IMR-90 (cell line): ENCODE data around the gene DGKQ. TPM values are rescaled to one million over a fixed set of nuclear protein-coding genes. Genes with fewer than 3 reads are reported as not detected.
"Not testable (repeated sequence)": the region's sequence is repeated elsewhere in the genome, so short reads cannot be mapped to it uniquely, and the experiment has no call there.

Experiments used
- ATAC-seq: fragments of 200-7000 bp; cut with Tn5 transposase; 2 replicates; pipeline ENCODE4 v1.9.1; 2020; ENCODE audit warnings: low read depth, mild to moderate bottlenecking, moderate library complexity
- BruUV-seq: library from RNA; stranded (reverse); fragments of 400-500 nt; replicated peaks from 2 replicates; lab custom pipeline; 2021; lab: Mats Ljungman, UMichigan
- CTCF ChIA-PET: fragments of 300-600 bp; formaldehyde crosslinking; extraction: SDS; loops from one replicate; lab custom pipeline; 2021; ENCODE audit warnings: antibody characterized with exemption; lab: Yijun Ruan, JAX
- POLR2A ChIA-PET: fragments of 300-600 bp; sonication (Branson Sonifier 250); formaldehyde crosslinking; loops from one replicate; lab custom pipeline; 2022; ENCODE audit warnings: antibody characterized with exemption; ENCODE audit not compliant: unreplicated experiment; lab: Charles Lee
- DNase-seq: peaks from one replicate; pipeline ENCODE4 v3.0.0; 2013
- H2AFZ ChIP-seq: replicated peaks from 2 replicates; pipeline ENCODE3; 2013; ENCODE audit warnings: low read length, mild to moderate bottlenecking; ENCODE audit not compliant: poor library complexity
- H2AK5ac ChIP-seq: 2 replicates; pipeline ENCODE4 v1.6.1; 2013; ENCODE audit warnings: low read depth, low read length, inconsistent platforms
- H2AK9ac ChIP-seq: replicated peaks from 2 replicates; pipeline ENCODE3; 2013; ENCODE audit warnings: mild to moderate bottlenecking, low read depth, low read length, moderate library complexity; ENCODE audit not compliant: poor library complexity
- H2BK120ac ChIP-seq: 2 replicates; pipeline ENCODE4 v1.6.1; 2013; ENCODE audit warnings: low read depth, low read length, inconsistent platforms
- H2BK15ac ChIP-seq: 3 replicates; pipeline ENCODE4 v1.6.1; 2013; ENCODE audit warnings: low read depth, low read length, inconsistent platforms
- H2BK20ac ChIP-seq: 2 replicates; pipeline ENCODE4 v1.6.1; 2013; ENCODE audit warnings: low read depth, mild to moderate bottlenecking, inconsistent platforms, low read length, moderate library complexity
- H2BK5ac ChIP-seq: 2 replicates; pipeline ENCODE4 v1.6.1; 2013; ENCODE audit warnings: mild to moderate bottlenecking, low read depth, low read length, inconsistent platforms; ENCODE audit not compliant: poor library complexity, severe bottlenecking
- H3K14ac ChIP-seq: replicated peaks from 2 replicates; pipeline ENCODE4 v1.6.1; 2013; ENCODE audit warnings: low read depth, low read length, inconsistent platforms
- H3K18ac ChIP-seq: 2 replicates; pipeline ENCODE4 v1.6.1; 2013; ENCODE audit warnings: low read depth, low read length, control low read depth
- H3K23ac ChIP-seq: 2 replicates; pipeline ENCODE4 v1.6.1; 2013; ENCODE audit warnings: low read depth, low read length, inconsistent platforms
- H3K27ac ChIP-seq: 2 replicates; pipeline ENCODE4 v1.5.1; 2013; ENCODE audit warnings: mild to moderate bottlenecking, control low read depth, low read length; ENCODE audit not compliant: insufficient read depth
- H3K27me3 ChIP-seq: 2 replicates; pipeline ENCODE4 v1.6.1; 2013; ENCODE audit warnings: low read length; ENCODE audit not compliant: control insufficient read depth, insufficient read depth
- H3K36me3 ChIP-seq: 2 replicates; pipeline ENCODE4 v1.6.1; 2013; ENCODE audit warnings: low read length, mixed read lengths; ENCODE audit not compliant: control insufficient read depth, insufficient read depth
- H3K4ac ChIP-seq: 2 replicates; pipeline ENCODE4 v1.6.1; 2013; ENCODE audit warnings: low read depth, low read length, inconsistent platforms
- H3K4me1 ChIP-seq: 2 replicates; pipeline ENCODE4 v1.6.1; 2013; ENCODE audit warnings: low read length, mixed read lengths; ENCODE audit not compliant: control insufficient read depth, insufficient read depth
- H3K4me2 ChIP-seq: 2 replicates; pipeline ENCODE4 v1.6.1; 2013; ENCODE audit warnings: low read depth, mild to moderate bottlenecking, control low read depth, low read length, moderate library complexity
- H3K4me3 ChIP-seq: 2 replicates; pipeline ENCODE4 v1.5.1; 2013; ENCODE audit warnings: low read depth, mild to moderate bottlenecking, control low read depth, low read length, moderate library complexity; ENCODE audit not compliant: insufficient read depth
- H3K56ac ChIP-seq: 2 replicates; pipeline ENCODE4 v1.6.1; 2013; ENCODE audit warnings: low read length, inconsistent platforms; ENCODE audit not compliant: insufficient read depth; ENCODE audit errors: extremely low read depth
- H3K79me1 ChIP-seq, 2 experiments: 2 replicates each; pipeline ENCODE4 v1.6.1; 2013; ENCODE audit warnings: low read length in 2 of 2, inconsistent platforms in 1 of 2, low read depth in 1 of 2
- H3K9ac ChIP-seq: 2 replicates; pipeline ENCODE4 v1.6.1; 2013; ENCODE audit warnings: low read depth, low read length, control low read depth
- H3K9me1 ChIP-seq: 2 replicates; pipeline ENCODE4 v1.6.1; 2013; ENCODE audit warnings: low read length, inconsistent platforms; ENCODE audit not compliant: insufficient read depth
- H3K9me3 ChIP-seq: 2 replicates; pipeline ENCODE4 v1.6.1; 2013; ENCODE audit warnings: low read length; ENCODE audit not compliant: control insufficient read depth, insufficient read depth
- H4K20me1 ChIP-seq: 2 replicates; pipeline ENCODE4 v1.6.1; 2013; ENCODE audit warnings: low read length, inconsistent platforms; ENCODE audit not compliant: insufficient read depth
- H4K5ac ChIP-seq: 2 replicates; pipeline ENCODE4 v1.6.1; 2013; ENCODE audit warnings: mild to moderate bottlenecking, low read depth, low read length, control low read depth
- H4K8ac ChIP-seq, 2 experiments: 2 replicates each; pipeline ENCODE4 v1.6.1; 2013; ENCODE audit warnings: low read depth in 2 of 2, low read length in 2 of 2, control low read depth in 1 of 2, inconsistent platforms in 1 of 2
- H4K91ac ChIP-seq: 2 replicates; pipeline ENCODE4 v1.6.1; 2013; ENCODE audit warnings: low read depth, low read length, inconsistent platforms; ENCODE audit not compliant: insufficient read depth
- WGBS, 2 experiments: methylation state at CpG; one replicate each; pipeline versions ENCODE4 v1.1.5 to v1.1.7; 2013; ENCODE audit warnings: missing lambda C conversion rate in 2 of 2; ENCODE audit not compliant: insufficient read length in 1 of 2; ENCODE audit errors: extremely low coverage in 2 of 2; 5-methylcytosine and 5-hydroxymethylcytosine counted together
- dilution Hi-C: fragments of 300-500 bp; cut with HindIII; formaldehyde crosslinking; loops from one replicate; pipeline ENCODE4 v1.14.3; 2018; ENCODE audit warnings: low sequenced_read_pairs; ENCODE audit not compliant: unreplicated experiment
- in situ Hi-C: fragments of 300-500 bp; cut with MboI; formaldehyde crosslinking; loops from 3 replicates; pipeline ENCODE4 v1.14.3; 2019; ENCODE audit warnings: low sequenced_read_pairs, inconsistent platforms, mixed read lengths
- intact Hi-C: fragments of 100-400 bp; cut with micrococcal nuclease; formaldehyde crosslinking; loops from 2 replicates; pipeline ENCODE4 v1.10.0; 2022
- polyA plus RNA-seq, 3 experiments: library from polyadenylated mRNA; depleted of rRNA; stranded (reverse); fragments of >200 nt; gene quantifications; 2 replicates each; pipeline ENCODE4 v1.2.3, GENCODE V29; 2012; ENCODE audit warnings: low replicate concordance in 1 of 3
- total RNA-seq: library from RNA; depleted of rRNA; stranded (reverse); fragments of >200 nt; gene quantifications from 2 replicates; pipeline ENCODE4 v1.2.3, GENCODE V29; 2012

The DGKQ gene
- total and polyA plus RNA-seq, 2 of the 4 experiments (the other 2 are of a cell fraction): 4.3 to 15.6 TPM

DNA sequence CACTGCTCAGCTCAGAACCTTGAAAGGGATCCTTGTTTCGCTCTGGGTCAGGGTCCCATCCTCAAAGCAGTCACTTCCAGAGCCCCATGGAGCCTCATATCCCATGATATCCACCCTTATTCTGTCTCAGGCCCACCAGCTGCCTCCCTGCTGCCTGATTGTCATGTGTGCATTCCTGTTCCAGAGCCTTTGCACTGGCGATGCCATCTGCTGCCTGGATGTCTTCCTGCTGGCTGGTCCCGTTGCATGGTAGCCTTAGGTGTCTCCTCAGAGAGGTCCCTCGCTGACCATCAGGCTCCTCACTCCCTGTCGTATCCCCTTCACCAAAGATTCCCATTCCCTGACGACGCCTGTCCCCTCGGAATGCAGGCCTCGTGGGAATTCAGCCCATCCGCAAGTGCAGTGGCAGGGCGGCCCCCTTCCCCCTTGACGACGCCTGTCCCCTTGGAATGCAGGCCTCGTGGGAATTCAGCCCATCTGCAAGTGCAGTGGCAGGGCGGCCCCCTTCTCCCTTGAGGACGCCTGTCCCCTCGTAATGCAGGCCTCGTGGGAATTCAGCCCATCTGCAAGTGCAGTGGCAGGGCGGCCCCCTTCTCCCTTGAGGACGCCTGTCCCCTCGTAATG is 26.0 kb upstream of the DGKQ start:
- POLR2A ChIA-PET, H2BK20ac ChIP-seq, H4K8ac ChIP-seq, H3K23ac ChIP-seq, H3K4ac ChIP-seq, H3K14ac ChIP-seq, H3K27ac ChIP-seq, H2BK120ac ChIP-seq, CTCF ChIA-PET, H2AK9ac ChIP-seq, H3K56ac ChIP-seq, in situ Hi-C loops, H2AK5ac ChIP-seq, BruUV-seq, H3K9me3 ChIP-seq, intact Hi-C loops, H4K91ac ChIP-seq, H3K4me2 ChIP-seq, H2BK5ac ChIP-seq, DNase-seq, H3K4me3 ChIP-seq, ATAC-seq, H3K9me1 ChIP-seq, H3K79me1 ChIP-seq, H3K4me1 ChIP-seq, H2BK15ac ChIP-seq, H3K9ac ChIP-seq, H2AFZ ChIP-seq, H3K36me3 ChIP-seq, dilution Hi-C loops, H4K5ac ChIP-seq, H3K18ac ChIP-seq: not testable (repeated sequence)
- Histone ChIP-seq H3K27me3 (peaks cover 66% of the 10 kb centered on the region), H4K20me1 (peaks cover 11% of the 10 kb centered on the region)
- 42% methylated on average over 12 of the region's 21 CpGs; no CpG with 5 or more reads in 1 of the 2 experiments for WGBS, 2 experiments
